ENCODE data around the gene KIF5B.

Gene KIF5B

GRCh38 chr10:31962826-31963588 lies 93.2 kb downstream of the KIF5B start:
- Histone ChIP-seq H3K4me3 (replicated peaks; ENCODE audit: insufficient read depth, low read length) (no peak overlapping the region), H3K27ac (replicated peaks) (no peak overlapping the region), H3K27me3 (ENCODE audit: insufficient read depth, poor library complexity, severe bottlenecking) (no peaks in the 10 kb centered on the region)
- TF ChIP-seq CTCF (IDR thresholded peaks at IDR 0.05; ENCODE audit: insufficient read depth, low read length) (no peak), REST (IDR thresholded peaks at IDR 0.05; ENCODE audit: insufficient replicate concordance, low read depth) (peak; percentile 51)
- DNase-seq (ENCODE audit: low read depth in 1 of 2, low spot score in 1 of 2), result no peak

- peak in 1 of 2 experiments; percentile 8 for DNase-seq (ENCODE audit: low read depth in 1 of 2, low spot score in 1 of 2)
- Histone ChIP-seq H3K27ac (replicated peaks) (no peak overlapping the region), H3K4me3 (replicated peaks; ENCODE audit: insufficient read depth, low read length) (no peak overlapping the region), H3K27me3 (ENCODE audit: insufficient read depth, poor library complexity, severe bottlenecking) (no peaks in the 10 kb centered on the region)
- TF ChIP-seq POLR2AphosphoS5 (IDR thresholded peaks at IDR 0.05; ENCODE audit: low read depth) (0 out of 2 replicates have a peak, but pooled peaks have one; percentile 24), SPI1 (IDR thresholded peaks at IDR 0.05; ENCODE audit: borderline replicate concordance, low read depth) (no peak)
Measured at GRCh38 chr10:31961277-31962074, 94.7 kb downstream of the KIF5B start.

- Histone ChIP-seq H3K4me3 (replicated peaks; ENCODE audit: insufficient read depth, low read length) (no peak overlapping the region), H3K27me3 (ENCODE audit: insufficient read depth, poor library complexity, severe bottlenecking) (no peaks in the 10 kb centered on the region), H3K27ac (replicated peaks) (peak overlapping the region; percentile 10)
- TF ChIP-seq POLR2AphosphoS5 (IDR thresholded peaks at IDR 0.05; ENCODE audit: low read depth), result no peak
- TF ChIP-seq SPI1 (IDR thresholded peaks at IDR 0.05; ENCODE audit: borderline replicate concordance, low read depth), result peak; percentile 32; the same call in 1 of the 2 replicates
- peak in 1 of 2 experiments; percentile 49 for DNase-seq (ENCODE audit: low read depth in 1 of 2, low spot score in 1 of 2)
Measured at GRCh38 chr10:31959461-31960173, 96.6 kb downstream of the KIF5B start.

Data from HL-60 (cell line).